Neural cell (in vitro differentiated cells): ENCODE data around the gene ZDHHC14.

ENCODE experiments used
- EZH2 ChIP-seq: fragments of 200-600, 300-800 bp; shearing (Covaris generic), sonication (generic); IDR thresholded peaks from 2 replicates; pipeline ENCODE4 v1.6.1; 2014; ENCODE audit warnings: antibody characterized with exemption, low read length, borderline replicate concordance, mild to moderate bottlenecking; ENCODE audit not compliant: insufficient read depth, poor library complexity, severe bottlenecking
- MXI1 ChIP-seq: fragments of 450-650 bp; conservative IDR thresholded peaks from 2 replicates; pipeline ENCODE4 v1.6.1; 2014; ENCODE audit warnings: antibody characterized with exemption, mild to moderate bottlenecking; ENCODE audit not compliant: poor library complexity, severe bottlenecking
- TAF1 ChIP-seq: IDR thresholded peaks from 2 replicates; pipeline ENCODE4 v1.6.1; 2012; ENCODE audit warnings: low read depth
- TF ChIP-seq, protein P1 (sequence below): fragments of 450-650 bp; IDR thresholded peaks from 2 replicates; pipeline ENCODE4 v1.5.1; 2014; ENCODE audit warnings: antibody characterized with exemption, mild to moderate bottlenecking, moderate library complexity; ENCODE audit not compliant: poor library complexity, severe bottlenecking

DNA sequence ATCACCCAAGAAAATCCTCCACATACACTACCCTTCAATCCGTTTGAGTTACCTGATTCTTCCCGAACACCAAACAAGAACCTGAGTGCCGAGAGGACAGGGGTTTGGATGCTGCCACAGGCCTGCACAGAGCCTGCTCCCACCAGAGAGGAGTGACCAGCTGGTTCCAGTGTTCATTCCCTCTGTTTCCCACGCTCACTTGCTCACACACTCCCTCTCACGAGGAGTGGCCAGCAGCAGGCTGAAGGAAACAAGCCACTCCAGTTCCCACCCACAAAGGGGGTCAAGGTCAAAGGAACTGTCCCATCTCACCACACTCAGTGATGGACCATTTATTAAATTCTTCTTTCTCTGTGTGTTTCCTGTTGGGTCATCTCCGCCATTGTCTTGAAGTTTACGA is 344.8 kb downstream of the ZDHHC14 start:
- TF ChIP-seq, protein P1, sequence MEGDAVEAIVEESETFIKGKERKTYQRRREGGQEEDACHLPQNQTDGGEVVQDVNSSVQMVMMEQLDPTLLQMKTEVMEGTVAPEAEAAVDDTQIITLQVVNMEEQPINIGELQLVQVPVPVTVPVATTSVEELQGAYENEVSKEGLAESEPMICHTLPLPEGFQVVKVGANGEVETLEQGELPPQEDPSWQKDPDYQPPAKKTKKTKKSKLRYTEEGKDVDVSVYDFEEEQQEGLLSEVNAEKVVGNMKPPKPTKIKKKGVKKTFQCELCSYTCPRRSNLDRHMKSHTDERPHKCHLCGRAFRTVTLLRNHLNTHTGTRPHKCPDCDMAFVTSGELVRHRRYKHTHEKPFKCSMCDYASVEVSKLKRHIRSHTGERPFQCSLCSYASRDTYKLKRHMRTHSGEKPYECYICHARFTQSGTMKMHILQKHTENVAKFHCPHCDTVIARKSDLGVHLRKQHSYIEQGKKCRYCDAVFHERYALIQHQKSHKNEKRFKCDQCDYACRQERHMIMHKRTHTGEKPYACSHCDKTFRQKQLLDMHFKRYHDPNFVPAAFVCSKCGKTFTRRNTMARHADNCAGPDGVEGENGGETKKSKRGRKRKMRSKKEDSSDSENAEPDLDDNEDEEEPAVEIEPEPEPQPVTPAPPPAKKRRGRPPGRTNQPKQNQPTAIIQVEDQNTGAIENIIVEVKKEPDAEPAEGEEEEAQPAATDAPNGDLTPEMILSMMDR, result no peak
- TF ChIP-seq TAF1, result no peak
- TF ChIP-seq EZH2, result no peak
- TF ChIP-seq MXI1, result no peak
